Heart left ventricle (tissue), 16 donors: Measurements from ENCODE around the gene SSPN. TPM values are rescaled to one million over a fixed set of nuclear protein-coding genes. Genes with fewer than 3 reads are reported as not detected.

Source experiments
- ATAC-seq, 4 donors: fragments of 200-7000 bp; cut with Tn5 transposase; one replicate each; pipeline ENCODE4 v1.9.1; 2020 to 2022; ENCODE audit warnings: moderate library complexity in 4 of 4, mild to moderate bottlenecking in 3 of 4, moderate number of reproducible peaks in 1 of 4
- DNase-seq, 5 donors: peaks; one replicate each; pipeline ENCODE4 v3.0.0-alpha.2; 2020
- H3K27ac ChIP-seq, 12 donors: fragments of 200-600 bp; sonication (generic) in 4 of 12; one replicate each; pipeline versions ENCODE4 v1.5.0 to v1.8.0; 2016 to 2022; ENCODE audit warnings: mild to moderate bottlenecking in 2 of 12
- H3K27me3 ChIP-seq, 9 donors: fragments of 200-600 bp; sonication (generic) in 2 of 9; one replicate each; pipeline versions ENCODE4 v1.5.1 to v1.8.0; 2016 to 2022; ENCODE audit warnings: mild to moderate bottlenecking in 3 of 9
- H3K36me3 ChIP-seq, 9 donors: fragments of 200-600 bp; sonication (generic) in 2 of 9; one replicate each; pipeline versions ENCODE4 v1.5.0 to v1.8.0; 2018 to 2022; ENCODE audit warnings: mild to moderate bottlenecking in 2 of 9
- H3K4me1 ChIP-seq, 12 donors: fragments of 200-600 bp; sonication (generic) in 4 of 12; one replicate each; pipeline versions ENCODE4 v1.5.0 to v1.8.0; 2016 to 2022; ENCODE audit warnings: mild to moderate bottlenecking in 3 of 12
- H3K4me3 ChIP-seq, 12 donors: fragments of 200-600 bp; sonication (generic) in 4 of 12; one replicate each; pipeline versions ENCODE4 v1.5.0 to v1.8.0; 2017 to 2022; ENCODE audit warnings: mild to moderate bottlenecking in 9 of 12, moderate library complexity in 4 of 12
- H3K9me3 ChIP-seq, 12 donors: fragments of 200-600 bp; sonication (generic) in 4 of 12; one replicate each; pipeline versions ENCODE4 v1.5.0 to v1.8.0; 2016 to 2022; ENCODE audit warnings: mild to moderate bottlenecking in 1 of 12
- CTCF ChIP-seq, 12 donors: fragments of 200-600 bp; sonication (generic) in 4 of 12; IDR thresholded peaks; one replicate each; pipeline versions ENCODE4 v1.5.0 to v1.8.0; 2018 to 2022; ENCODE audit warnings: antibody characterized with exemption in 12 of 12, mild to moderate bottlenecking in 5 of 12
- POLR2A ChIP-seq, 2 donors: fragments of 450-650 bp; IDR thresholded peaks; one replicate each; pipeline ENCODE4 v1.6.1; 2017; ENCODE audit warnings: antibody characterized with exemption in 2 of 2, mild to moderate bottlenecking in 2 of 2, moderate library complexity in 2 of 2
- WGBS, 4 donors: extraction: QIAGEN DNeasy Blood & Tissue Kit in 2 of 4; methylation state at CpG; one replicate each; pipeline versions ENCODE4 v1.1.5 to v1.1.7; 2013 to 2018; 5-methylcytosine and 5-hydroxymethylcytosine counted together
- intact Hi-C, 10 donors: fragments of 100-400 bp; cut with DNase I; formaldehyde crosslinking; loops; one replicate each; pipeline versions ENCODE4 v1.11.1 to v1.14.2; 2022
- polyA plus RNA-seq, 2 donors: library from polyadenylated mRNA; stranded (reverse); fragments of 200-250 nt; gene quantifications; one replicate each; pipeline ENCODE4 v1.2.3, GENCODE V29; 2013
- total RNA-seq, 9 donors: library from RNA; depleted of rRNA in 2 of 9; stranded (reverse); fragments of >200 nt in 2 of 9; fragmentation: NEBNext Ultra II Directional in 3 of 9; extraction: Animal tissue kit (Norgen Biotek cat#: 25700) in 3 of 9; gene quantifications; one replicate each; pipeline versions ENCODE4 v1.1.0 to v1.2.4, GENCODE V29; 2016 to 2023
- donor health status: ischemic (EF 13 %, LVEDD 7.1; RV severe dilation, severe dysfunction).
- donor health status: healthy with polysubstance abuse.
- donor health status: DM: no; HTN: yes; CAD: no.
- donor health status: DM: no; HTN: no; CAD: no.
- donor health status: ischemic (EF 25% LVEDD 6.9; RV normal size, moderate dysfunction).
- donor health status: ischemic (EF 25% LVEDD 5.7; RV mildly dilated, moderate dysfunction).
- donor health status: healthy.
- donor health status: DM: yes; HTN: yes; CAD: no.
- donor health status: ischemic (EF 35%, LVEDD 5.7; RV mildly dilated, moderate dysfunction).
- donor health status: nonischemic (EF 11% LVEDD 7.7; RV severe dilation, severe dysfunction).
- donor health status: DM: yes; HTN: yes; CAD: no.
- donor health status: PGD.
- donor health status: ischemic (EF 29% LVEDD 5.4; RV normal size, mild dysfunction).
- donor health status: nonischemic (EF 23%, LVEDD 6.1; RV moderate dilation, normal function).

SSPN gene
- total and polyA plus RNA-seq, 11 donors, result 7.5 to 109 (median 56.1) TPM

GRCh38 chr12:26279908-26280307 is 84.5 kb downstream of the SSPN start:
- ATAC-seq, result no peak
- Histone ChIP-seq H3K4me3 (no peak overlapping the region), H3K27ac (no peak overlapping the region), H3K4me1 (peaks cover 1 to 29% (median 10%) of the 10 kb centered on the region in 12 donors), H3K36me3 (no peaks in the 10 kb centered on the region), H3K9me3 (no peaks in the 10 kb centered on the region), H3K27me3 (no peaks in the 10 kb centered on the region)
- WGBS, 4 donors, result 84 to 96% (median 90%) methylated on average over 3 to 5 of the region's 5 CpGs
- DNase-seq, result no peak
- intact Hi-C loops, result loop anchor here in 3 of 10 donors (10.0 kb wide), 1 partner anchor 155 kb away; the partner anchor contains the start of gene BHLHE41 (in 3 of the 3)
- TF ChIP-seq POLR2A (IDR thresholded peaks at IDR 0.05) (no peak), CTCF (IDR thresholded peaks at IDR 0.05) (no peak)

- Histone ChIP-seq H3K4me1 (peaks cover 0 to 19% (median 6%) of the 10 kb centered on the region in 12 donors), H3K4me3 (no peak overlapping the region), H3K27ac (no peak overlapping the region), H3K36me3 (no peaks in the 10 kb centered on the region), H3K27me3 (no peaks in the 10 kb centered on the region), H3K9me3 (peaks cover 0 to 5% (median 0%) of the 10 kb centered on the region in 12 donors)
- whole genome bisulfite sequencing, 4 donors, result 89 to 98% (median 93%) methylated on average over 3 of the region's 3 CpGs
- DNase-seq, result no peak
- intact Hi-C loops, result no loop called here
- TF ChIP-seq POLR2A (IDR thresholded peaks at IDR 0.05) (no peak), CTCF (IDR thresholded peaks at IDR 0.05) (no peak)
- ATAC-seq, result no peak
Measured at GRCh38 chr12:26280869-26281268, 85.5 kb downstream of the SSPN start.

- Histone ChIP-seq H3K36me3 (no peaks in the 10 kb centered on the region), H3K27ac (no peak overlapping the region), H3K4me1 (peaks cover 0 to 17% (median 5%) of the 10 kb centered on the region in 12 donors), H3K4me3 (no peak overlapping the region), H3K27me3 (no peaks in the 10 kb centered on the region), H3K9me3 (peaks cover 0 to 9% (median 0%) of the 10 kb centered on the region in 12 donors)
- 46 to 66% (median 54%) methylated on average over 4 of the region's 4 CpGs for WGBS, 4 donors
- peak in 3 of 4 donors; percentile 68 to 85 (median 83) for ATAC-seq
- DNase-seq, result peak in 1 of 5 donors; percentile 52
- TF ChIP-seq POLR2A (IDR thresholded peaks at IDR 0.05) (no peak), CTCF (IDR thresholded peaks at IDR 0.05) (no peak)
- intact Hi-C loops, result no loop called here
Measured at GRCh38 chr12:26281320-26281719, 85.9 kb downstream of the SSPN start.

- Histone ChIP-seq H3K4me1 (peaks cover 0 to 24% (median 5%) of the 10 kb centered on the region in 12 donors), H3K9me3 (peaks cover 0 to 9% (median 0%) of the 10 kb centered on the region in 12 donors), H3K36me3 (no peaks in the 10 kb centered on the region), H3K4me3 (no peak overlapping the region), H3K27ac (no peak overlapping the region), H3K27me3 (no peaks in the 10 kb centered on the region)
- DNase-seq, result no peak
- WGBS, 4 donors, result 86 to 92% (median 89%) methylated on average over 4 of the region's 4 CpGs
- no peak for ATAC-seq
- intact Hi-C loops, result no loop called here
- TF ChIP-seq POLR2A (IDR thresholded peaks at IDR 0.05) (no peak), CTCF (IDR thresholded peaks at IDR 0.05) (no peak)
Measured at GRCh38 chr12:26282339-26282940, 87.1 kb downstream of the SSPN start.
